HCT116 (cell line): ENCODE data around the gene ARHGAP9.

ENCODE experiments used
- CBX3 ChIP-seq: IDR thresholded peaks from 2 replicates; pipeline ENCODE4 v1.6.1; 2012; ENCODE audit warnings: low read depth
- ELF1 ChIP-seq: IDR thresholded peaks from 2 replicates; pipeline ENCODE4 v1.6.1; 2012; ENCODE audit warnings: low read depth, borderline replicate concordance
- SRF ChIP-seq: IDR thresholded peaks from 2 replicates; pipeline ENCODE4 v1.6.1; 2012; ENCODE audit warnings: low read depth
- TF ChIP-seq, protein P1 (sequence below), 3 experiments: fragments of 200-600 bp in 1 of 3; sonication (generic) in 1 of 3; IDR thresholded peaks in 2 of 3; conservative IDR thresholded peaks in 1 of 3; 2 replicates each; pipeline ENCODE4 v1.5.1; 2012 to 2017; ENCODE audit warnings: low read depth in 2 of 3, low read length in 2 of 3, antibody characterized with exemption in 1 of 3, borderline replicate concordance in 1 of 3, control low read depth in 1 of 3, mild to moderate bottlenecking in 1 of 3, mixed read lengths in 1 of 3, mixed run types in 1 of 3, moderate library complexity in 1 of 3; ENCODE audit not compliant: insufficient read depth in 1 of 3
- TF ChIP-seq, protein P2 (sequence below): IDR thresholded peaks from 2 replicates; pipeline ENCODE4 v1.6.1; 2012; ENCODE audit warnings: low read depth

DNA sequence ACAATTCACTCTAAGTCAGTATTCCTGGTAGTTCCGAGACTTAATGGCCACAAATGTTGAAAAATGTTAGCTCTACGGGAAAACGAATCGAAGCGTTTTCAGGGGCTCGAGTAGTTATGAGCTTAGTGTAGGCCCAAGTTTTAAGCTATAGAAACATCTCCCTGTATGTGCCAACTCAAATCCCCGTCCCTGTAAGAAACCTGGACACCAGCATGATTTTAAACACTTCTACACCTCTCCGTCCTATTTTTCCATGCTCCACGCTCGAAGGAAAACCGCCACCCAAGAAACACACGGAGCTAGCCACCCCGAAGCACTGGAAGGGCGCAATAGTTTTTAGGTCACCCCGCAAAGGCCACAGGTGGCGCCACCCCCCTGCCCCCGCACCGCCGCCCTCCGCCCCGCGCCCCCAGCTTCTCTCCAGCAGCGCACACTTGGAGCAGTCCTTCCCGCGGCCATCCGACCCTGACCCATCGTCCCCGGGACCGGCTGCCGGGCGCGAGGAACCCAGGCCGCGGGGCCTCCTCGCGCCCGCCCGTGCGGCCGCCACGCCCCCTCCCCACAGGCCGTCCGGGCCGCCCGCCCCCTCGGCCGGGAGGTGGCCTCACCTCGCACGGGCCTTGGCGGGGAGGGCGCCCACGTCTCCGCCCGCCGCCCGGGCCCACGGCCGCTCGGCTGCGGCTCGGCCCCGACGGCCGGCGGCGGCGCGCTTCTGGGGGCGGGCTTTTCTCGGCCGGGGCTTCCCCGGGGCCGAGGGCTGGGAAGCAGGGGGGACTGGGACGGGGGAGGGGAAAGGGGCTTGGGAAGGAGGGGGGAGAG lies 49.3 kb downstream of the ARHGAP9 start:
- TF ChIP-seq CBX3 (no peak), ELF1 (no peak), SRF (no peak)
- TF ChIP-seq, protein P1, sequence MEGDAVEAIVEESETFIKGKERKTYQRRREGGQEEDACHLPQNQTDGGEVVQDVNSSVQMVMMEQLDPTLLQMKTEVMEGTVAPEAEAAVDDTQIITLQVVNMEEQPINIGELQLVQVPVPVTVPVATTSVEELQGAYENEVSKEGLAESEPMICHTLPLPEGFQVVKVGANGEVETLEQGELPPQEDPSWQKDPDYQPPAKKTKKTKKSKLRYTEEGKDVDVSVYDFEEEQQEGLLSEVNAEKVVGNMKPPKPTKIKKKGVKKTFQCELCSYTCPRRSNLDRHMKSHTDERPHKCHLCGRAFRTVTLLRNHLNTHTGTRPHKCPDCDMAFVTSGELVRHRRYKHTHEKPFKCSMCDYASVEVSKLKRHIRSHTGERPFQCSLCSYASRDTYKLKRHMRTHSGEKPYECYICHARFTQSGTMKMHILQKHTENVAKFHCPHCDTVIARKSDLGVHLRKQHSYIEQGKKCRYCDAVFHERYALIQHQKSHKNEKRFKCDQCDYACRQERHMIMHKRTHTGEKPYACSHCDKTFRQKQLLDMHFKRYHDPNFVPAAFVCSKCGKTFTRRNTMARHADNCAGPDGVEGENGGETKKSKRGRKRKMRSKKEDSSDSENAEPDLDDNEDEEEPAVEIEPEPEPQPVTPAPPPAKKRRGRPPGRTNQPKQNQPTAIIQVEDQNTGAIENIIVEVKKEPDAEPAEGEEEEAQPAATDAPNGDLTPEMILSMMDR (IDR thresholded peaks at IDR 0.05 in 2 of 3, conservative IDR thresholded peaks at IDR 0.05 in 1 of 3; ENCODE audit: borderline replicate concordance in 1 of 3, insufficient read depth in 1 of 3, low read depth in 2 of 3, low read length in 2 of 3): no peak
- TF ChIP-seq, protein P2, sequence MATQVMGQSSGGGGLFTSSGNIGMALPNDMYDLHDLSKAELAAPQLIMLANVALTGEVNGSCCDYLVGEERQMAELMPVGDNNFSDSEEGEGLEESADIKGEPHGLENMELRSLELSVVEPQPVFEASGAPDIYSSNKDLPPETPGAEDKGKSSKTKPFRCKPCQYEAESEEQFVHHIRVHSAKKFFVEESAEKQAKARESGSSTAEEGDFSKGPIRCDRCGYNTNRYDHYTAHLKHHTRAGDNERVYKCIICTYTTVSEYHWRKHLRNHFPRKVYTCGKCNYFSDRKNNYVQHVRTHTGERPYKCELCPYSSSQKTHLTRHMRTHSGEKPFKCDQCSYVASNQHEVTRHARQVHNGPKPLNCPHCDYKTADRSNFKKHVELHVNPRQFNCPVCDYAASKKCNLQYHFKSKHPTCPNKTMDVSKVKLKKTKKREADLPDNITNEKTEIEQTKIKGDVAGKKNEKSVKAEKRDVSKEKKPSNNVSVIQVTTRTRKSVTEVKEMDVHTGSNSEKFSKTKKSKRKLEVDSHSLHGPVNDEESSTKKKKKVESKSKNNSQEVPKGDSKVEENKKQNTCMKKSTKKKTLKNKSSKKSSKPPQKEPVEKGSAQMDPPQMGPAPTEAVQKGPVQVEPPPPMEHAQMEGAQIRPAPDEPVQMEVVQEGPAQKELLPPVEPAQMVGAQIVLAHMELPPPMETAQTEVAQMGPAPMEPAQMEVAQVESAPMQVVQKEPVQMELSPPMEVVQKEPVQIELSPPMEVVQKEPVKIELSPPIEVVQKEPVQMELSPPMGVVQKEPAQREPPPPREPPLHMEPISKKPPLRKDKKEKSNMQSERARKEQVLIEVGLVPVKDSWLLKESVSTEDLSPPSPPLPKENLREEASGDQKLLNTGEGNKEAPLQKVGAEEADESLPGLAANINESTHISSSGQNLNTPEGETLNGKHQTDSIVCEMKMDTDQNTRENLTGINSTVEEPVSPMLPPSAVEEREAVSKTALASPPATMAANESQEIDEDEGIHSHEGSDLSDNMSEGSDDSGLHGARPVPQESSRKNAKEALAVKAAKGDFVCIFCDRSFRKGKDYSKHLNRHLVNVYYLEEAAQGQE: no peak
